Adrenal gland (tissue), 12 donors: ENCODE measurements around the gene GNAO1. TPM values are rescaled to one million over a fixed set of nuclear protein-coding genes. Genes with fewer than 3 reads are reported as not detected.

Experiments
- DNase-seq, 7 donors: peaks; one replicate each; pipeline ENCODE4 v3.0.0-alpha.2; 2019 to 2020
- H3K27ac ChIP-seq, 5 donors: fragments of 200-600 bp; sonication (generic) in 4 of 5; 1 replicate in 3 of 5; 2 replicates in 2 of 5; pipeline versions ENCODE4 v1.5.1 to v1.8.0; 2016 to 2020; ENCODE audit warnings: mild to moderate bottlenecking in 1 of 5
- H3K27me3 ChIP-seq: fragments of 200-600 bp; 2 replicates; pipeline ENCODE4 v1.8.0; 2021
- H3K36me3 ChIP-seq, 2 donors: fragments of 200-600 bp; replicated peaks in 1 of 2; 1 replicate in 1 of 2; 2 replicates in 1 of 2; pipeline versions ENCODE4 v1.5.1 to v1.8.0; 2018 to 2022
- H3K4me1 ChIP-seq, 2 donors: fragments of 200-600 bp; replicated peaks in 1 of 2; 1 replicate in 1 of 2; 2 replicates in 1 of 2; pipeline versions ENCODE4 v1.5.1 to v1.8.0; 2018 to 2021
- H3K4me3 ChIP-seq, 4 donors: fragments of 200-600 bp; sonication (generic) in 3 of 4; one replicate each; pipeline ENCODE4 v1.5.1; 2016 to 2018
- H3K9me3 ChIP-seq, 3 donors: fragments of 200-600 bp; sonication (generic) in 1 of 3; replicated peaks in 1 of 3; 1 replicate in 2 of 3; 2 replicates in 1 of 3; pipeline versions ENCODE4 v1.5.1 to v1.8.0; 2016 to 2021
- POLR2A ChIP-seq, 2 donors: fragments of 450-650 bp; IDR thresholded peaks; one replicate each; pipeline ENCODE4 v1.6.1; 2017; ENCODE audit warnings: antibody characterized with exemption in 2 of 2, mild to moderate bottlenecking in 2 of 2, moderate library complexity in 1 of 2
- WGBS, 4 donors: extraction: QIAGEN DNeasy Blood & Tissue Kit in 2 of 4; methylation state at CpG; one replicate each; pipeline versions ENCODE4 v1.1.5 to v1.1.7; 2013 to 2017; 5-methylcytosine and 5-hydroxymethylcytosine counted together
- intact Hi-C, 2 donors: fragments of 100-400 bp; cut with DNase I; formaldehyde crosslinking; loops; one replicate each; pipeline versions ENCODE4 v1.14.1 to v1.15.0; 2022 to 2023
- polyA plus RNA-seq, 3 donors: library from polyadenylated mRNA; stranded (reverse); fragments of 200-250 nt in 2 of 3; fragments of 350-450 nt in 1 of 3; fragmentation: Illumina TruSeq in 1 of 3; extraction: RNeasy Lipid Tissue Mini Kit (QIAGEN cat#74804) in 1 of 3; gene quantifications; one replicate each; pipeline ENCODE4 v1.2.3, GENCODE V29; 2013 to 2014
- total RNA-seq, 9 donors: library from RNA; depleted of rRNA in 4 of 9; stranded (reverse); fragments of >200 nt in 4 of 9; fragments of 120-200 nt in 1 of 9; fragmentation: NEBNext Ultra II Directional in 1 of 9; extraction: Animal tissue kit (Norgen Biotek cat#: 25700) in 1 of 9; gene quantifications; one replicate each; pipeline versions ENCODE4 v1.1.0 to v1.2.4, GENCODE V29; 2013 to 2023
- TF ChIP-seq, protein P1 (sequence below), 6 experiments: fragments of 450-650 bp in 4 of 6; fragments of 200-600 bp in 2 of 6; sonication (generic) in 1 of 6; IDR thresholded peaks; 1 replicate in 5 of 6; 2 replicates in 1 of 6; pipeline versions ENCODE4 v1.5.1 to v1.8.0; 2016 to 2021; ENCODE audit warnings: antibody characterized with exemption in 6 of 6, mild to moderate bottlenecking in 2 of 6, moderate library complexity in 1 of 6
- donor health status: healthy with polysubstance abuse.
- donor health status: Bipolar disorder and iron deficiency.
- donor health status: DM: yes; HTN: yes; CAD: no.
- donor health status: DM: no; HTN: no; CAD: no.
- donor health status: DM: no; HTN: no; CAD: no.
- donor health status: DM: yes; HTN: yes; CAD: no.

The GNAO1 gene
- total and polyA plus RNA-seq, 12 donors: 1.8 to 36.6 (median 5.9) TPM

DNA sequence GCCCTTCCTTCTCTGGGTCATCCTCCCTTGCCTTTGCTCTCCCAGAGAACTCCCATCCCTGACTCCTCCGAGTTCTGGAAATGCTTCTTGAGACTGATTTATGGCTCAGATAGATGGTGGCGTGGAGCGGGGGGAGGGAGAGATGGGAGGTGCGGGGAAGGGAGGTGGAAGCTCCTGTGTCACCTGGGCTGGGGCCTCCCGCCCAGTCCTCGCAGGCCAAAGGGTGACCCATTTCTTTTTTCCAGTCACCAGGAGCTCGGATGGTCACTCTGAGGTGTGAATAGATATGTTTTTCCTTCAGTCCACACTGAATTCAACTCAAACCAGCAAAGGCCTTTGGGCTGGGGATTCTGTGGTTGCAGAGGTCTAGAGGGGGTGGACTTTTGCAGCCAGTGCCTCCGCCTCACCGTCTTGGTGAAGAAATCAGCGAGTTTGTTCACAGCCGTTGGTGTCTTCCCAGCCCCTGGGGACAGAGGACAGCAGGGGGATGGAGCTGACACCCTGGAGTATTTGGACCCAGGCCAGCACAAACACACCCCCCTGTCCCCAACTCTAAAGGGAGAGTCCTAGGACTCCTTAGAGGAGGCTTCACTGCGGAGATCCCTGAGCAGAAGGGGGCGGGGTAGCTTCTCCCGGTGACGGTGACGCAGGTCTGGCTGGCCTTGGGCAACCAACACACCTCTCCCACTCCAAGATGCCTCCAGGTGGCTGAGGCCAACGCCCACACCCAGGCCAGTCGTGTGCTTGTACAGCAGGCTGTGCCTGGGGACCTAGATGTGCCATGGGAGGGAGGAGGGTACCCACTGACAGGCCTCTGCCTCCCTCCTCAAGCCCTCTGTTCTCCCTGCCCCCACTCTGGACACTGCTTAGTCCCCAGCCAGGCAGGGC, 153.5 kb downstream of the GNAO1 start:
- H3K4me3 ChIP-seq: no peak overlapping the region
- H3K27ac ChIP-seq: no peak overlapping the region
- H3K9me3 ChIP-seq: no peaks in the 10 kb centered on the region
- H3K36me3 ChIP-seq: no peaks in the 10 kb centered on the region
- intact Hi-C loops: no loop called here
- DNase-seq: no peak
- no peaks in the 10 kb centered on the region for H3K4me1 ChIP-seq
- TF ChIP-seq, protein P1, sequence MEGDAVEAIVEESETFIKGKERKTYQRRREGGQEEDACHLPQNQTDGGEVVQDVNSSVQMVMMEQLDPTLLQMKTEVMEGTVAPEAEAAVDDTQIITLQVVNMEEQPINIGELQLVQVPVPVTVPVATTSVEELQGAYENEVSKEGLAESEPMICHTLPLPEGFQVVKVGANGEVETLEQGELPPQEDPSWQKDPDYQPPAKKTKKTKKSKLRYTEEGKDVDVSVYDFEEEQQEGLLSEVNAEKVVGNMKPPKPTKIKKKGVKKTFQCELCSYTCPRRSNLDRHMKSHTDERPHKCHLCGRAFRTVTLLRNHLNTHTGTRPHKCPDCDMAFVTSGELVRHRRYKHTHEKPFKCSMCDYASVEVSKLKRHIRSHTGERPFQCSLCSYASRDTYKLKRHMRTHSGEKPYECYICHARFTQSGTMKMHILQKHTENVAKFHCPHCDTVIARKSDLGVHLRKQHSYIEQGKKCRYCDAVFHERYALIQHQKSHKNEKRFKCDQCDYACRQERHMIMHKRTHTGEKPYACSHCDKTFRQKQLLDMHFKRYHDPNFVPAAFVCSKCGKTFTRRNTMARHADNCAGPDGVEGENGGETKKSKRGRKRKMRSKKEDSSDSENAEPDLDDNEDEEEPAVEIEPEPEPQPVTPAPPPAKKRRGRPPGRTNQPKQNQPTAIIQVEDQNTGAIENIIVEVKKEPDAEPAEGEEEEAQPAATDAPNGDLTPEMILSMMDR (IDR thresholded peaks at IDR 0.05): no peak
- no peak for TF ChIP-seq POLR2A (IDR thresholded peaks at IDR 0.05)
- no peaks in the 10 kb centered on the region for H3K27me3 ChIP-seq
- 77 to 87% (median 80%) methylated on average over 10 to 18 of the region's 18 CpGs for whole genome bisulfite sequencing, 4 donors

- Histone ChIP-seq H3K4me3 (no peak overlapping the region), H3K4me1 (no peaks in the 10 kb centered on the region), H3K9me3 (no peaks in the 10 kb centered on the region), H3K27me3 (no peaks in the 10 kb centered on the region), H3K36me3 (no peaks in the 10 kb centered on the region), H3K27ac (no peak overlapping the region)
- TF ChIP-seq, protein P1 (IDR thresholded peaks at IDR 0.05): no peak
- no peak for TF ChIP-seq POLR2A (IDR thresholded peaks at IDR 0.05)
- 79 to 92% (median 88%) methylated on average over 5 to 13 of the region's 13 CpGs for WGBS, 4 donors
- DNase-seq: no peak
- intact Hi-C loops: no loop called here
These were observed 154.2 kb downstream of the GNAO1 start for GRCh38 chr16:56345406-56346050.

- Histone ChIP-seq H3K27me3 (no peaks in the 10 kb centered on the region), H3K4me1 (no peaks in the 10 kb centered on the region), H3K27ac (no peak overlapping the region), H3K9me3 (no peaks in the 10 kb centered on the region), H3K4me3 (no peak overlapping the region), H3K36me3 (no peaks in the 10 kb centered on the region)
- 92 to 96% (median 94%) methylated on average over 15 of the region's 15 CpGs for WGBS, 4 donors
- no peak for TF ChIP-seq POLR2A (IDR thresholded peaks at IDR 0.05)
- TF ChIP-seq, protein P1 (IDR thresholded peaks at IDR 0.05): no peak
- intact Hi-C loops: no loop called here
- DNase-seq: no peak
These were observed 155.0 kb downstream of the GNAO1 start for GRCh38 chr16:56346131-56346890.

DNA sequence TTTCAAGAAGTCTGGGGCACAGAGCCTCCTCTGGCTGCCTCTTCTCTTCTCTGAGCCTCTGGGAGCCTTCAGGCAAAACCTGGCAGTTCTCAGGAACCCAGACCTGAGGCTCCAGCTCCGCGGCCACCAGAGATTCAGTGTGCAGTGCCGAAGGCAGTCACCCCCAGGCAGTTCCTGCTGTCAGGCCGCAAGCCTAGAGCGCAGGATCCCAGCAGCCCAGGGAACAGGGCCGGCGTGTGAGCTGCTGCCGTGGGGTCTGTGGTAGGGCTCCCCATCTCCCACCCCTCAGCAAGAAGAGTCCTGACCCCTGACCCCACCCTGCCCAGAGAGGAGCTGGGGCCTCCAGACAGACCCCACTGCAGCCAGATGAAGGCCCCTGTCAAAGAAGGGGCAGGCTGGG, 155.9 kb downstream of the GNAO1 start:
- no peaks in the 10 kb centered on the region for H3K4me1 ChIP-seq
- no peak for DNase-seq
- H3K4me3 ChIP-seq: no peak overlapping the region
- 77 to 96% (median 93%) methylated on average over 3 to 8 of the region's 8 CpGs for WGBS, 4 donors
- H3K9me3 ChIP-seq: no peaks in the 10 kb centered on the region
- intact Hi-C loops: no loop called here
- no peaks in the 10 kb centered on the region for H3K36me3 ChIP-seq
- H3K27ac ChIP-seq: no peak overlapping the region
- TF ChIP-seq POLR2A (IDR thresholded peaks at IDR 0.05): no peak
- TF ChIP-seq, protein P1 (IDR thresholded peaks at IDR 0.05): no peak
- no peaks in the 10 kb centered on the region for H3K27me3 ChIP-seq
